ENCODE results near the gene CNTD1. TPM values are rescaled to one million over a fixed set of nuclear protein-coding genes. Genes with fewer than 3 reads are reported as not detected.

CNTD1 gene
- total RNA-seq: not detected

- no peaks in the 10 kb centered on the region for H3K9me3 Mint-ChIP-seq
- peaks cover 10% of the 10 kb centered on the region for H3K27me3 Mint-ChIP-seq
These were observed at the start of gene CNTD1, which contains the start of gene COA3 for GRCh38 chr17:42798383-42799380. TSS of gene CNTD1 (plus strand) at chr17:42798861. CDS start at chr17:42799068, 207 bp downstream. TSS of gene COA3 (minus strand) at chr17:42798704. CDS start at chr17:42798681, 23 bp downstream.

DNA sequence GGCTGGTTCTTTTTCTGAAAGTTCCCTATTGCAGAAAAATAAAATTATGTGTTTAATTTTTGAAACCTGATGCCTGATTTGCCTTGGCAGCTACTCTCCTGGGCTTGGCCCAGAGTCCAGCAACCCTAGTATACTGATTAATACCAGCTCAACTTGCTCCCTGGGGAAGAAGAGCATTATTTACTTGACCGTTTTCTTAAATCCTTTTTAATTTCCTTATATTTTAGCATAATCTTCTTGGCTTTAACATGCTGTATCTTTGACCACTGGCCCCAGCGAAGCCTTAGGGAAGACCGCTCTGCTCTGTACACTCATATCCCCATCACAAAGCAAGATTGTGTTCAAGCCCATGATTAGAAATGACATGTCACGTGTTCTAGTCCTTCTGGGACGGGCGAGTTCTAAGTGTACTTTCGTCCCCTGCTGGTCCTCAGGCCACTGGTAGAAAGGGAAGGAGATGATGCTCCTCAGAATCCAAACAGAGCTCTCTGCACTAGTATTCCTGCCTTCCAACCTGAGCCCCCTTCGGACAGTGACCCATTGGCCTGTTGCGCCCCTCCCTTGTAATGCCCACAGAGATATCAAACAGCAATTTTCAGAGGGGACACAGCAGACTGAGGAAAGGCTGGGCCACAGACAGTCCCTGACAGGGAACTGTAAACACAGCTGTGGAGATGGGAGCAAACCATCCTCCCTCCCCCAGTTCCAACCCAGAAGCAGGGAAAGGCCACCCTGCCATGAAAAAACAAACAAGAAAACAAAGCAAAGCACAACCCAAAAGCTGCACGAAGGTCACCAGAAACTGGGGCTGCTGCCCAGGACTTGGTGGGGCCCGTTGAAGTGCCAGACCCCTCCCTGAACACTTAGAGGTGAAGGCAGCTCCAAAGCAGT, 49.5 kb upstream of the CNTD1 start:
- H3K36me3 Mint-ChIP-seq (ENCODE audit: low read depth): peaks cover 3% of the 10 kb centered on the region
- H3K4me1 Mint-ChIP-seq: peaks cover 9% of the 10 kb centered on the region
- no peak overlapping the region for H3K4me3 Mint-ChIP-seq
- no peak overlapping the region for H3K27ac Mint-ChIP-seq
- POLR2A ChIA-PET: interaction anchor here (0.9 to 1.6 kb wide), 2 partner anchors 11 to 13 kb away, joined by 3 to 4 read pairs; no protein-coding TSS in a partner anchor
- no peak for DNase-seq
- H3K27me3 Mint-ChIP-seq: peaks cover 51% of the 10 kb centered on the region
- H3K9me3 Mint-ChIP-seq: no peaks in the 10 kb centered on the region
- CTCF ChIA-PET: interaction anchor here (0.8 to 1.7 kb wide), 2 partner anchors 14 to 17 kb away, joined by 3 to 5 read pairs; no protein-coding TSS in a partner anchor

More at GRCh38 chr17:42798383-42799380, at the start of gene CNTD1, which contains the start of gene COA3:
- Mint-ChIP-seq H3K4me3 (peak within 1 kb of the TSS; percentile 91), H3K4me1 (peaks cover 24% of the 10 kb centered on the region), H3K36me3 (ENCODE audit: low read depth) (peaks cover 9% of the 10 kb centered on the region), H3K27ac (peak within 1 kb of the TSS; percentile 38)
- DNase-seq: peak; percentile 86
- CTCF ChIA-PET: interaction anchor here (0.6 to 1.3 kb wide), 5 partner anchors 23 to 416 kb away, joined by 3 to 5 read pairs (median 3); partner anchors contain the start of genes BECN1, RPL27 and VPS25
- POLR2A ChIA-PET: interaction anchor here (0.7 to 2.5 kb wide), 5 partner anchors 12 to 35 kb away, joined by 3 to 9 read pairs (median 3); partner anchors contain the start of genes BECN1 and VPS25

- H3K9me3 Mint-ChIP-seq: no peaks in the 10 kb centered on the region
- ChIA-PET POLR2A (interaction anchor here (1.1 to 1.6 kb wide), 3 partner anchors 11 to 183 kb away, joined by 3 to 4 read pairs (median 3); partner anchors contain the start of gene PSME3), CTCF (interaction anchor here (2.1 kb wide), 2 partner anchors 11 to 13 kb away, joined by 4 to 8 read pairs; no protein-coding TSS in a partner anchor)
- no peak for DNase-seq
- H3K27me3 Mint-ChIP-seq: peaks cover 60% of the 10 kb centered on the region
- no peaks in the 10 kb centered on the region for H3K4me1 Mint-ChIP-seq
- no peak overlapping the region for H3K27ac Mint-ChIP-seq
- no peak overlapping the region for H3K4me3 Mint-ChIP-seq
- H3K36me3 Mint-ChIP-seq (ENCODE audit: low read depth): no peaks in the 10 kb centered on the region
These were observed 47.8 kb upstream of the CNTD1 start for GRCh38 chr17:42750739-42751344.

DNA sequence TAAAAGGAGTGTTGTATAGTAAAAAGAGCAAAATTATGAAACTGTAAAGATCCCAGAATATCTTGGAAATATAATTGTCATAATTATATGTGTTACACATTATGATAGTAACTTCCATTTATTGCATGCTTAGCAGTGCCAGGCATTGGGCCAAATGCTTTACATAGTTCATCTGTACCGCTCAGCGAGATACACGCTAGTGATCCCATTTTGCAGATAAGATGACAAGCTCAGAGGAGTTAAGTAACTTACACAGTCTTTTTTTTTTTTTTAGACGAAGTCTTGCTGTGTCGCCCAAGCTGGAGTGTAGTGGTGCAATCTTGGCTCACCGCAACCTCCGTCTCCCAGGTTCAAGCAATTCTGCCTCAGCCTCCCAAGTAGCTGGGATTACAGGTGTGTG, 47.0 kb upstream of the CNTD1 start:
- peaks cover 60% of the 10 kb centered on the region for H3K27me3 Mint-ChIP-seq
- no peaks in the 10 kb centered on the region for H3K36me3 Mint-ChIP-seq (ENCODE audit: low read depth)
- POLR2A ChIA-PET: interaction anchor here (1.1 kb wide), 1 partner anchor 184 kb away, joined by 3 read pairs; no protein-coding TSS in a partner anchor
- no peak overlapping the region for H3K27ac Mint-ChIP-seq
- H3K4me1 Mint-ChIP-seq: no peaks in the 10 kb centered on the region
- H3K4me3 Mint-ChIP-seq: no peak overlapping the region
- H3K9me3 Mint-ChIP-seq: no peaks in the 10 kb centered on the region
- no peak for DNase-seq
- CTCF ChIA-PET: interaction anchor here (2.1 kb wide), 2 partner anchors 10 to 12 kb away, joined by 4 to 8 read pairs; no protein-coding TSS in a partner anchor

DNA sequence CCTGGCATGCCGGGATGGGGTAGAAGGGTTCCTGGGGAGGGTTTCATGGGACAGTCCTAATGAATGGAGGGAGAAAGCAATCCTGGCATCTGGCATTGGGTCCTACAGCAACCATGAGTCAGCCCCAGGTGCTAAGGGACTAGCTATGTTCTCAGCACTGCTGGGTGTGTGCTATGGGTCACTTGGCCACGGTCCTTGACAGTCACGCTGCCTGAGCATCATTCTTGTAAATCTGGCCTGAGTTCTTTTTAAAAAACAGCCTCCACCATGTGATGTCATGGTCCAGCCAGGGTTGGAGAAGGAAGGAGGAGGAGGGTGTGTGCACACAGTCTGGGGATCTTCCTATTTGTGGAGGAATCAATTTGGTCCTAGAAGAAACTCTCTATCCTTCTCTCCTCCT, 43.9 kb upstream of the CNTD1 start:
- no peaks in the 10 kb centered on the region for H3K9me3 Mint-ChIP-seq
- ChIA-PET POLR2A (interaction anchor here (1.4 kb wide), 1 partner anchor 11 kb away, joined by 3 read pairs; no protein-coding TSS in a partner anchor), CTCF (interaction anchor here (1.5 kb wide), 1 partner anchor 9 kb away, joined by 5 read pairs; no protein-coding TSS in a partner anchor)
- no peaks in the 10 kb centered on the region for H3K36me3 Mint-ChIP-seq (ENCODE audit: low read depth)
- DNase-seq: no peak
- H3K4me1 Mint-ChIP-seq: no peaks in the 10 kb centered on the region
- H3K27me3 Mint-ChIP-seq: peaks cover 53% of the 10 kb centered on the region
- no peak overlapping the region for H3K27ac Mint-ChIP-seq
- no peak overlapping the region for H3K4me3 Mint-ChIP-seq

- no peak overlapping the region for H3K27ac Mint-ChIP-seq
- ChIA-PET POLR2A (interaction anchor here (0.9 to 3.2 kb wide), 5 partner anchors 10 to 73 kb away, joined by 3 to 13 read pairs (median 3); partner anchors contain the start of genes BECN1 and VPS25), CTCF (interaction anchor here (0.6 to 6.5 kb wide), 4 partner anchors 47 to 182 kb away, joined by 3 to 93 read pairs (median 4); partner anchors contain the start of gene PSMC3IP)
- no peaks in the 10 kb centered on the region for H3K9me3 Mint-ChIP-seq
- no peaks in the 10 kb centered on the region for H3K36me3 Mint-ChIP-seq (ENCODE audit: low read depth)
- H3K4me3 Mint-ChIP-seq: no peak overlapping the region
- DNase-seq: no peak
- H3K27me3 Mint-ChIP-seq: peaks cover 61% of the 10 kb centered on the region
- H3K4me1 Mint-ChIP-seq: peaks cover 7% of the 10 kb centered on the region
These were observed 38.5 kb upstream of the CNTD1 start for GRCh38 chr17:42759982-42760651.

DNA sequence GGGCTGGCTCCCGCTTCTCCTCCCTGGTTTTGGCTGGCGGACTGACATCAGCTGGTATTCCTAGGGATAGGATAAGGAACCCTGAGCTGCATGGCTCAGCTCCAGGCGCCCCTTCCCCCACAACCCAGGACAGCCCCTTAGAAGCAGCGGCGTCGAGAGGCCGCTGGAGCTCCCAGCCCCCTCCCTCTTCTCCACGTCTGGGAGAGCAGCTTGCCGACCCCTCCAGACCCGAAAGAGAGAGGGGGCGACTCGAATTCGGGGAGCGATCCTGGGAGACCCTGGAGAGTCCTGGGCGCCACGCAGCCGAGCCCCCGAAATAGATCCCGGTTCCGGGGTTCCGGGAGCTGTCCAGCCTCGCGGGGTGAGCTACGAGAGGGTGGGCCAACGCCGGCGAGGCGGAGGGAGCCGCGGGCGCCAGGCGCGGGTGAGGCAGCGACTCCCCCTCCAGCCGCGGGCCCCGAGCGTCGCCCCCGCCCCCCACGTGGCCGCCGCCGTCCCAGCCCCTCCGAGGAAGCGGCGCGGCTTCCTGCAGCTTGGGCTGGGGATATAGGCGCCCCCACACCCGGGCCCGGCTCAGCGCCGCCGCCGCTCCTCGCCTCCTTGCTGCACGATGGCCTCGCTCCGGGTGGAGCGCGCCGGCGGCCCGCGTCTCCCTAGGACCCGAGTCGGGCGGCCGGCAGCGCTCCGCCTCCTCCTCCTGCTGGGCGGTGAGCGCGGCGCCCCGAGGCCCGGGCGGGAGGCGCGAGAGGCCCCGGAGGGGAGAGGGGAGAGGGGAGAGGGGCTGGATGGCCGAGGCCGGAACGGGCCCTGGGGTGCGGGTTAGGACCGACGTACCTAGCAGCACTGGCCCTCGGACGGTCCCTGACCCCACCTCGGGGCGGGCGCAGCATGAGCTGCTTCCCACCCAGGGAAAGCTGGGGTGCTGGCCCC, 37.7 kb upstream of the CNTD1 start, which contains the start of gene RAMP2:
Gene RAMP2 (plus strand): TSS at position 576 of the 930 bp plus-strand sequence. CDS start 35 bp downstream, at position 611.
- Mint-ChIP-seq H3K27me3 (peaks cover 62% of the 10 kb centered on the region), H3K36me3 (ENCODE audit: low read depth) (no peaks in the 10 kb centered on the region), H3K9me3 (no peaks in the 10 kb centered on the region), H3K4me1 (peaks cover 7% of the 10 kb centered on the region), H3K27ac (no peak within 1 kb of the TSS), H3K4me3 (no peak within 1 kb of the TSS)
- ChIA-PET CTCF (interaction anchor here (0.9 to 6.5 kb wide), 6 partner anchors 9 to 183 kb away, joined by 3 to 93 read pairs (median 4); partner anchors contain the start of gene PSMC3IP), POLR2A (interaction anchor here (1.0 to 3.2 kb wide), 5 partner anchors 11 to 73 kb away, joined by 3 to 13 read pairs (median 3); partner anchors contain the start of gene VPS25)
- DNase-seq: no peak

- no peak for DNase-seq
- Mint-ChIP-seq H3K36me3 (ENCODE audit: low read depth) (no peaks in the 10 kb centered on the region), H3K9me3 (no peaks in the 10 kb centered on the region), H3K4me1 (peaks cover 7% of the 10 kb centered on the region), H3K27ac (no peak overlapping the region), H3K4me3 (no peak overlapping the region), H3K27me3 (peaks cover 57% of the 10 kb centered on the region)
- ChIA-PET CTCF (interaction anchor here (0.9 to 6.5 kb wide), 5 partner anchors 10 to 184 kb away, joined by 3 to 93 read pairs (median 5); partner anchors contain the start of genes PSMC3IP and VPS25), POLR2A (interaction anchor here (1.4 to 3.2 kb wide), 2 partner anchors 12 kb away, joined by 4 to 13 read pairs; partner anchors contain the start of gene VPS25)
These were observed 37.0 kb upstream of the CNTD1 start for GRCh38 chr17:42761638-42762037.

DNA sequence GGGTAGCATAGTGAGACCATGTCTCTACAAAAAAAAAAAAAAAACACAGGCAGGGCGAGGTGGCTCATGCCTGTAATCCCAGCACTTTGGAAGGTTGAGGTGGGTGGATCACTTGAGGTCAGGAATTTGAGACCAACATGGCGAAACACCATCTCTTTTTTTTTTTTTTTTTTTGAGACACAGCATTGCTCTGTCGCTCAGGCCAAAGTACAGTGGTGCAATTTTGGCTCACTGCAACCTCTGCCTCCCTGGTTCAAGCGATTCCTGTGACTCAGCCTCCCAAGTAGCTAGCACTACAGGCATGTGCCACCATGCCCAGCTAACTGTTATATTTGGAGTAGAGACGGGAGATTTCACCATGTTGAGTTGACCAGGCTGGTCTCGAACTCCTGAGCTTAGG, 32.5 kb upstream of the CNTD1 start:
- no peaks in the 10 kb centered on the region for H3K9me3 Mint-ChIP-seq
- no peak overlapping the region for H3K4me3 Mint-ChIP-seq
- H3K36me3 Mint-ChIP-seq (ENCODE audit: low read depth): no peaks in the 10 kb centered on the region
- no peak for DNase-seq
- ChIA-PET CTCF (interaction anchor here (0.8 to 2.3 kb wide), 3 partner anchors 26 to 188 kb away, joined by 3 to 10 read pairs (median 4); no protein-coding TSS in a partner anchor), POLR2A (no interaction called here)
- peaks cover 4% of the 10 kb centered on the region for H3K4me1 Mint-ChIP-seq
- H3K27me3 Mint-ChIP-seq: peaks cover 42% of the 10 kb centered on the region
- no peak overlapping the region for H3K27ac Mint-ChIP-seq

DNA sequence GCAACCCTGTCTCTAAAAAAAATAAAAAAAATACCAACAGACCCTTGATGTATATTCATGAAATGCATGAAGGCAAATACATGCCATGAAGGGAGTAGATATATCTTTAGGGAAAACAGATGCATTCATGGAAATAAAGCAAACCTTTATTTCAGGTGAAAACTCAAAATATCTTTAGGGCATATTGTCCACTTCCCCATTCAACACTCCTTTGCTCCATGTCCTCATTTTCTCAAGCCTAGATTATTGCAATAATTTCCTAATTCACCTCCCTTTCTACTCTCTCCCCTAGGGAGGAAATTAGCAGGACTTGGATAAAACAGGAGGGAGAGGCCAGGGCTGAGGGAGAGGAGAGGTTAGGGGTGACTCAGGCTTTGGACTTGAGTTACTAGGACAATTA, 31.1 kb upstream of the CNTD1 start:
- no peaks in the 10 kb centered on the region for H3K9me3 Mint-ChIP-seq
- no peak overlapping the region for H3K4me3 Mint-ChIP-seq
- DNase-seq: no peak
- peaks cover 10% of the 10 kb centered on the region for H3K4me1 Mint-ChIP-seq
- H3K36me3 Mint-ChIP-seq (ENCODE audit: low read depth): no peaks in the 10 kb centered on the region
- peaks cover 32% of the 10 kb centered on the region for H3K27me3 Mint-ChIP-seq
- no peak overlapping the region for H3K27ac Mint-ChIP-seq
- POLR2A ChIA-PET: no interaction called here
- CTCF ChIA-PET: no interaction called here
